NCI-H345 treated with DMSO at 0.1 percent for 48 hours (cell line): Measurements from ENCODE around the gene GPX7.

Experiments
- DNase-seq: peaks from one replicate; lab custom pipeline; 2025; ENCODE audit not compliant: unreplicated experiment; lab: John Stamatoyannopoulos, UW

Gene GPX7

GRCh38 chr1:52628614-52629324 lies 26.6 kb downstream of the GPX7 start:
- DNase-seq = no peak

GRCh38 chr1:52629325-52629643 lies 27.1 kb downstream of the GPX7 start:
- no peak for DNase-seq

GRCh38 chr1:52629667-52630066 lies 27.5 kb downstream of the GPX7 start:
- DNase-seq = no peak

GRCh38 chr1:52631759-52632331 lies 29.7 kb downstream of the GPX7 start:
- DNase-seq = no peak

GRCh38 chr1:52632732-52633290 lies 30.6 kb downstream of the GPX7 start, which contains the start of gene SHISAL2A:
TSS of gene SHISAL2A (plus strand) at chr1:52633168. CDS start at chr1:52633494, 326 bp downstream.
- peak; percentile 28 for DNase-seq

GRCh38 chr1:52633291-52633754 lies 31.2 kb downstream of the GPX7 start:
- no peak for DNase-seq

GRCh38 chr1:52634111-52634510 lies 31.9 kb downstream of the GPX7 start:
- DNase-seq = no peak

GRCh38 chr1:52635321-52636089 lies 33.3 kb downstream of the GPX7 start:
- DNase-seq = no peak

GRCh38 chr1:52636721-52637695 lies 34.8 kb downstream of the GPX7 start:
- DNase-seq = no peak

GRCh38 chr1:52637946-52638345 lies 35.8 kb downstream of the GPX7 start:
- no peak for DNase-seq

GRCh38 chr1:52640697-52641096 lies 38.5 kb downstream of the GPX7 start:
- DNase-seq = no peak

- DNase-seq = no peak
These were observed 39.1 kb downstream of the GPX7 start for GRCh38 chr1:52641307-52641706.

- no peak for DNase-seq
These were observed 43.1 kb downstream of the GPX7 start for GRCh38 chr1:52645261-52645660.

- no peak for DNase-seq
These were observed 49.7 kb downstream of the GPX7 start for GRCh38 chr1:52651904-52652303.

- no peak for DNase-seq
These were observed 51.2 kb downstream of the GPX7 start for GRCh38 chr1:52653207-52653849.

GRCh38 chr1:52654063-52654462 lies 51.9 kb downstream of the GPX7 start:
- no peak for DNase-seq

- DNase-seq = no peak
These were observed 55.5 kb downstream of the GPX7 start for GRCh38 chr1:52657702-52658101.
